NOMO-1 (cell line): Measurements from ENCODE around the gene CNNM4.

Experiments
- DNase-seq, 2 experiments: peaks; one replicate each; lab custom pipeline; 2025; ENCODE audit not compliant: unreplicated experiment in 2 of 2; lab: John Stamatoyannopoulos, UW

CNNM4 gene

DNA sequence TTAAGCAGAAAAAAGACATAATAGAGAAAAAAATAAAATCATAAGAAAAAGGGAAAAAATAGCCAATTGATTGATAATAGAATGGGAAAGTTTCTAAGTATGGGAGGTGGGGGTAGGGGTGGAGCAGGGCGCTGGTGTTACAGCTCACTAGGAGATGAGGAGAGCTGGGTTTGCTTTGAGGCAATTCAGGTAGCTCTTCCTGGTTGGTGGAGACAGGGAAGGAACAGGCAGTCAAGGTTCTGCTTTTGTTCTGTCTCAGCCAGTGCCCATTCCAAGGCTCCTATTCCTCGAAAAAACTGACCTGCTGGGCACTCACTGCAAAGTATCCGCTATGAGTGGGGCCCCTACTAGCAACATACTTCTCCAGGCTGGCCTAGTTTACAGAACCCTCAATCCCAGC is 1.7 kb upstream of the CNNM4 start:
- DNase-seq = no peak

DNA sequence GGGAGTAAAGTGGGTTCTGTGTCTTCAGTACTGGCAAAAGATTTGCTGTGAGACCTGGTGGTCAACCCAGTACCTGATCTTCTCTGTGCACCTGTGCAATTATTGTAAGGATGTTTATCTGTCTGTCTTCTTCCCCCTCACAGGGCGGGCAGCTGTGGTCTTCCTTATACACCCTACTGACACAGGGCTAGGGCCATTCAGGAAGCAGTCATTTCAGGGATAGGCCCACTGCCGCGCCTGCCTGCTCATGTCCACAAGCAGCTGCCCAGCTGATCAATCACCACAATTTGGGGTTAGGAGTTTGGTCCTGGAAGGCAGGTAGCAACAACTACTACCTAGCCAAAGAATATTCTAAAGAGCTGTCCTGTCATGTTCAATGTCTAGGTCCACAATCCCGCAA is 1.2 kb upstream of the CNNM4 start:
- no peak for DNase-seq

DNA sequence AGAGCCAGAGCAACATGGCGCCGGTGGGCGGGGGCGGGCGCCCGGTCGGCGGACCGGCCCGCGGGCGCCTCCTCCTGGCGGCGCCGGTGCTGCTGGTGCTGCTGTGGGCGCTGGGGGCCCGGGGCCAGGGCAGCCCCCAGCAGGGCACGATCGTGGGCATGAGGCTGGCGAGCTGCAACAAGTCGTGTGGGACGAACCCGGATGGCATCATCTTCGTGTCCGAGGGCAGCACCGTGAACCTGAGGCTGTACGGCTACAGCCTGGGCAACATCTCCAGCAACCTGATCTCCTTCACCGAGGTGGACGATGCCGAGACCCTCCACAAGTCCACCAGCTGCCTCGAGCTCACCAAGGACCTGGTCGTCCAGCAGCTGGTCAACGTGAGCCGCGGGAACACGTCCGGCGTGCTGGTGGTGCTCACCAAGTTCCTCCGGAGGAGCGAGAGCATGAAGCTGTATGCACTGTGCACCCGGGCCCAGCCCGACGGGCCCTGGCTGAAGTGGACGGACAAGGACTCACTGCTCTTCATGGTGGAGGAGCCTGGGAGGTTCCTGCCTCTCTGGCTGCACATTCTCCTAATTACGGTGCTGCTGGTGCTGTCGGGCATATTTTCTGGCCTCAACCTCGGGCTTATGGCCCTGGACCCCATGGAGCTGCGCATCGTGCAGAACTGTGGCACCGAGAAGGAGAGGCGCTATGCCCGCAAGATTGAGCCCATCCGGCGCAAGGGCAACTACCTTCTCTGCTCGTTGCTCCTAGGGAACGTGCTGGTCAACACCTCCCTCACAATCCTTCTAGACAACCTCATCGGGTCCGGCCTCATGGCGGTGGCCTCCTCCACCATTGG is 507 bp downstream of the CNNM4 start:
- peak in 1 of 2 experiments; percentile 88 for DNase-seq

DNA sequence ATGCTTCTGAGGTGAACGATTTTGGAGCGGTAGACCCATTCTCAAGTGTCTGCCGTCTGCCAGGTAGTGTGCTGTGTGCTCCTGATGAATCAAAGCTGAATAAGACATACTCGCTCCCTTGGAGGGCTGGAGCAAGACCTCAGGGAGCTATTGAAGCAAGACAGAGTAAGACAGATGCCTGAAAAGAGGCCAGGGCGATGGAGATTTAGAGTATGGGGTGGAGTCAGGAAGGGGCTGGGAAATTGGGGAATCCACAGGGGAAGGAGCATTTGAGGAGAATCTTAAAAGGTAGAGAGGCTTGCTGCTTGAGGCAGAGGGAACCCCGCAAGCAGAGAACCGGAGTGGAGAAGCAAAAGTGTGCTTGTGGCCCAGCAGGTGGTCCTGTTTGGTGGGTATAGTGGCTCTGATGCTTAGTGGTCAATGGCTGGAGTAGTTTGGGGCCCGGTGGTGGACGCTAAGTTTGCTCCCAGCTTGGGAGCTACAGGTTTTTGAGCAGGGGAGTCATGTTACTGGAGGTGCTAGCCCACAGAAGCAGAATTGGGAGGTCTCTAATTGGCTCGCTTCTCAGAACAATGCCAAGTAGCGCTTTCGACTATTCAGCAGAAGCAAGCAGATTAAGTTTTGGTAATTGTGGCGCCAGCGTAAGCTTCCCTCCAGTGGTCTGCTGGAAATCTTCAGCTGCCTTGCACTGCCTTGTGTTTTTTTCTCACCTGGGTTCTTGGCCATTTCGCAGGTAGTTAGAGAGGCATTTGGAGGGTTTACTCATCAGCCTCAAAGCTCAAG is 2.0 kb downstream of the CNNM4 start:
- DNase-seq = no peak

DNA sequence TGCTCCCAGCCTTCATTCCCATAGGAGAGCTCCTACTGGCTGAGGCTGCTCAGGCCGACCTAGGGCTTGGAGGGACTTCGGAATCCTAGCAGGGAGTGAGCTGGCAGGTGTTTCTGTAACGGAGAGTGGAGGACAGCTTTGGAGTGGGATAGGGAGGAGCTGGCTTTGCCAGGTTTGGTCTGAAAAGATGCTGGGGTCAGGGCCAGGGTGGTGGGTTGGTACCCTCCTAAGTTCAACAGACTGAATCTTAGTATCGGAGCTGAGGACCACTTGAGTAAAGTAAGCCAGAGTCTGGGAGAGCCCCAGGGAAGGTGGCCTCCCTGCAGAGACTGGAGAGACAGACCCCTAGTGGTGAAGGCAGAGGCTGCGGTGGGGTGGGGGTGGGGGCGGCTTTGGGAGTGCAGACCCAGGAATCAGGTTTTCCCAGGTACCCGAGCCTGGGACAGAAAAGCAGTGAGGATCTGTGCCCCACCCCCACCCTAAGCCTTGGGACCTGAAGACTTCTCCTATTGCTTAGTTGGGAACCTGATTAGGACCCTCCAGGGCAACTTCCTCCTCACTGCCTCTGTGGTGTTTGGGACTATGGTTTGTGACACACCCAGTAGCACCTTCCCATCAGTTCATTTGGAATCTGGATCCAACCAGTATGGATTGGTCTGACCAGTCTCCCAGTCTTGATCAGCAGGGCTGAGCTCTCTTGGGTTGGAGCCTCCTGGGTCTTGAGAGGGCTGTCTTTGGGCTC is 3.0 kb downstream of the CNNM4 start:
- no peak for DNase-seq

DNA sequence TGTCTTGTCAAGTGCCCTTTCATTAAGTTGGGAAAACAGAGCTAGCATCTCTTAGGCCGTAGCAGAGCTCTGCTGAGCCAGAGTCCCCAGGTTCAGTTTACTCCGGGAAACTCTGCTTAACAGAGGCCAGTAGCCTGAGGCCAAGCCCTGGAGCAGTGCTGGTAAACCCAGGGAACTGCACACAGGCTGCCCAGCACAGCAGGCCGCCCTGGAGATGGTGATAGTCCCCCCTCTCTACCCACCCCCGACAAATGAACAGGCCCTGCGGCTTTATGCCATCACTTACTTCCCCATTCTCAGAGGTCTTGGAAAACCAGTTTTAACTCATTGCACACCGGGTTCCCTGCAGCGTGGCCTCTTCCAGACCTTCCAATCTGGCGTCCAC is 3.5 kb downstream of the CNNM4 start:
- peak; percentile 69 to 78 for DNase-seq

DNA sequence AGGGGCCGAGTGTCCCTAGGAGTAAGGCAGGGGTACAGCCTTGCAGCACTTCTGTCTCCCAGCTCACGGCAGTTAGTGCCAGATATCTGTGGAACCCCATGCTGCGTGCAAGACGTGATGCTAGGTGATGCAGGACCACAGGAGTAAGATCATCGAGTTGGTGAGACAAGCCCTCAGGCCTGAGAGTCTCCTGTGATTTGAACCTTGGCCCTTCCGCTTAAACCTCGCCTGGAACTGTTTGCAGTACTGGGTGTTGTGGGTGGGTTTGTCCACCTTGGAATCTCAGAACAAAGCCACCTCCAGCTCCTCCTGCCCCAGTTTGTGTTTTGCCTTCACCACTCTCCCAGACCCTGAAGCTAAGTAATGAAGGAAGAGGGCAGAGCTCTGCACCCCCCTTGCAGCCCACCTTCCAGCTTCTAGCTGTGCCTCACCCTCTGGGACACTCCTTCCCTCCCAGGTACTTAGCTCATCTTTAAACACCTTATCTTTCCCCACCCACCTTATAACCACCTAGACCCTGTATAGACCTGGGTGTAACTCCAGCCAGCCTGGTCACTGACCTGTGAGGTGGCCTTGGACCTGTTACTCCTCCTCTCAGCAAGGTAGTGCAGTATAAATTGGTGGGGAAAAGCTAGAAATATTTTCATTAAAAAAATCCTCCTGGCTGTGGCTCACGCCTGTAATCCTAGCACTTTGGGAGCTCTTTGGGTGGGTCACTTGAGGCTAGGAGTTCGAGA is 6.6 kb downstream of the CNNM4 start:
- no peak for DNase-seq

DNA sequence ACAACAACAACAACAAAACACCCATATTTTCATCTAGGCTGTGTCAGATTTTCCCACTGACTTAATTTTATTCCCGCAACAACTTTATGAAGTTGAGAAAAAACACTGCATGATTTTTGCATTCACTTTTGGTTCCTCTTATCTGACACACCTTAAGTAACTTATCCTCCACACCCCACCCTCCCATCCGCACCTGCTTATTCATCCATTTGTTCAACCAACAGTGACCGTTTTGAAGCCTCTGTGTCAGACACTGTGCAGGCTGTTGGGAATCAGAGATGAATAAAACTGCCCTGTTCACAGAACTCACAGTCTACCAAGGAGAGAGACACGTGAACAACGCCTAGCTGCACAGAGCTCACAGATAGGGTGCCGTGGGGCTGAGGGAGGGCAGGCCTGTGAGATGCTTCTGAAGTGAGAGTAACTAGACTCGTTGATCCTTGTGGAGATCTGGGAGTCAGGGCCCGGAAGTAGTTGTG is 7.4 kb downstream of the CNNM4 start:
- DNase-seq = no peak

DNA sequence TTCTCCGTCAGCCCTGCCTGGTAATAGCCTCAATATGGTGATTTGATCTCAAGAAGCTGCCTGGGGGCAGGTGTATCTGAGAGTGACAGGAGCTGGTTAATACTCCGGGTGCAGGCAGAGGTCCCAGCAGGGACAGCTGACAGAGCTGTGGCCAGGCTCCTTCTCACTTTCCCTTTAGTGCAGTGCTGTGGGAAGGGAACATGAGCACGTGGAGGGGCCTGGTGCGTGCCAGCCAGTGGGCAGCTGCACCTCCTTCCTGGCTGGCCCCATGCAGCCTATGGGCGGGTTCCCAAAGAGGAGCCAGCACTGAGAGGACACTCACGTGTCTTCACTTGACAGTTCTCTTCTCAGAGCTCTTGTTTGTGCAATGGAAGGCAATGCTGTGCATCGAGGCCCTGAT is 9.1 kb downstream of the CNNM4 start:
- no peak for DNase-seq

DNA sequence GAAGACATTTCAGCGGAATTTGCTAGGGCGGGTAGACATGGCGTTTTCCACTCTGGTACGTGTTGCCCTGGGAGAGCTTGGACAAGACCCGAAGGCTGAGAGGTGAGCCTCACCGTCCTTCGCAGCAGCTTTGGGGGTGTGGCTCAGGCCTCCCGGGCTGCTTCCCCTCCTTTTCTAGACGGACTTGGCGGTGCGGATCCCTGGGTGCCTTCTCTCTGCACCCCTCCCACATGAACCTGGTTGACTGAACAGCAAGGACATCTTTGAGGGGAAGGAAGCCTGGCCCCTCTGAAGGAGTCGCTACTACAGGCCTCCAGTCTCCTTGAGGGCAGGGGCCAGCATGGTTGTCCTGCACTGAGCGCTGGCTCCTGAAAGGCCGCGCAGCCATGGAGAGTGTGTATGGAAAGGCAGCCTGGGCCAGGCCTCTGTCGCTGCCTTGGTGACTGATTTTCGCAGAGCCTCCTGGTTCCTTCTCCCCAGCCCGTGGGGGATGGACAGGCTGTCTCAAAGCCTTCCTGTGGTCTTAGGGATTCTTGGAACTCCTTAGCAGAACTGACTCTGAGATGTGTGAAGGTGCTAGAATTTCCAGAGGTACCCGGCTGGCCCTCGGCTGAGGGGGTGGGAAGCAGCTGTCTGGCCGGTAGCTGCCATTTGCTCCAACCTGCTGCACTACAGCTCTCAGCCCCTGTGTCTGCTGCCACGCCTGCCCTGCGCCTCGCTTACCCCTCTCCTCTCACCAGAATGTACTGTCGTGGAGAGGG is 9.9 kb downstream of the CNNM4 start:
- no peak for DNase-seq

DNA sequence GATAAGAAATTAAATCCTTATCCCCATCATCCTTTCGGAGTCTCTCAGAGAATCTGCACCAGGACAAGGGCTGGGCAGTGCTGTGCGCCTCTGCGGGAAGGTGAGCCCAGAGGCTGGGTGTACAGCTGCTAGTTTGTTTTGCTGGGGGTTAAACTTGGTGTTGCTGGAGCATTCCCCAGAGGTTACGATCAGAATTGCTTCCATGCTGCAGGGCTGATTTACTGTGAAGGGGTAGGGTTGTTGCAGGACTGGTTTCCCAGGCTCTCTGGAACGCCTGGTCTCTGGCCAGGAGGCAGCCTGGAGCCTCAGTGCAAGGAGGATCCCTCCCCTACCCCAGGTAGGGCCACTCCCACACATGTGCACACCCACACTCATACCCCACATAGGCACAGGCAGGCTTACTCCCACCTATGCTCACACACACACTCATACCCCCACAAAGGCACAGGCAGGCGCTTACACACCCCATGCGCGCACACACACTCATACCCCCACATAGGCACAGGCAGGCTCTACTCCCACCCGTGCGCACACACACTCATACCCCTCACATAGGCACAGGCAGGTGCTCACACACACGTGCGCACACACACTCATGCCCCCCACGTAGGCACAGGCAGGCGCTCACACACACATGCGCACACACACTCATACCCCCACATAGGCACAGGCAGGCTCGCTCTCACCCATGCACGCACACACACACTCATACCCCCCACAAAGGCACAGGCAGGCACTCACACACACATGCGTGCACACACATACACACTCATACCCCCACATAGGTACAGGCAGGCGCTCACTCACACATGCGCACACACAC is 11.3 kb downstream of the CNNM4 start:
- DNase-seq = no peak

DNA sequence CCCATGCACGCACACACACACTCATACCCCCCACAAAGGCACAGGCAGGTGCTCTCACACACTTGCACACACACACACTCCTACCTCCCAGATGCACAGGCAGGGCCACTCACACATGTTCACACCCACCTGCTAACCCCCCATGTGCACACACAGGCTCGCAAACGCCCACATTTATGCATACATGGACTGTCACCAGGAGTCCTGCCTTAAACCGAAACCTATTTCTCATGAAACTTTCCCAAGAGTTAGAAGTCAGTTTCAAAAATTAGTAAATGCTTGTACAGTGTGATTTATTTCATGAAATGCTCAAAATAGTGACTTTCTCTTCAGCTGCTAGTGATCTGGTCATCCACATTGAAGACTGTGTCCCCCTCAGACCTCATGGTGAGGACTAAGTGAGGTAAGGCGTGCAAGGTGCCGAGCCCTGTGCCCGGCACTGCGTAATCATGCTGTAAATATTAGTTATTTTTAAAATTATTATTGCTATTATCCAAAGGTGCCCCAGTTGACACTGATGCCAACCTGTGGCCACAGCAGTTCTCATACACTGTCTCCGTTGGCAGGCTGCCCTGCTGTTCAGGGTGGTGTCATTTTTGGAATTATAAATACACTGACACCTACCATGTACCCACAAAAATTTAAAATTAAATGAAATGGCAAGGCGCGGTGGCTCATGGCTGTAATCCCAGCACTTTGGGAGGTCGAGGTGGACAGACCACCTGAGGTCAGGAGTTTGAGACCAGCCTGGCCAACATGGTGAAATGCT is 12.4 kb downstream of the CNNM4 start:
- no peak for DNase-seq

DNA sequence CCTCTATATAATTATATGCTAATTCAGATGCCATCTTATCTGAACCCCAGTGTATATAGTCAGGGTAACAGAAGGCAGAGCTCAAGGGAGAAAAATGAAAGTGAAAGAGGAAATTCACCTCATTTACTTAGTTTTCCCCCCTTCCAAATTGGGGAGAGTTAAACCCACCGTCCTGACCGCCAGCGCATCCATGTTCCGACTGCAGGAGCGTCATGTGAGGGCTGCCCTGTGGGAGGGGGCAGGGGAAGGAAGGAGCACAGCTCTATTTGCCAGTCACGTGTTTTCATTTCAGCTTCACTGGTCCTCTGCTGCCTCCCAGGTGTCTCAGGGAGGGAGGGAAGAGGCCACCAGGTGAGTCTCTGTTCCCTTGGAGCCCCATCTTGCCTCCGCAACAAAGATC is 13.2 kb downstream of the CNNM4 start:
- peak in 1 of 2 experiments; percentile 40 for DNase-seq

DNA sequence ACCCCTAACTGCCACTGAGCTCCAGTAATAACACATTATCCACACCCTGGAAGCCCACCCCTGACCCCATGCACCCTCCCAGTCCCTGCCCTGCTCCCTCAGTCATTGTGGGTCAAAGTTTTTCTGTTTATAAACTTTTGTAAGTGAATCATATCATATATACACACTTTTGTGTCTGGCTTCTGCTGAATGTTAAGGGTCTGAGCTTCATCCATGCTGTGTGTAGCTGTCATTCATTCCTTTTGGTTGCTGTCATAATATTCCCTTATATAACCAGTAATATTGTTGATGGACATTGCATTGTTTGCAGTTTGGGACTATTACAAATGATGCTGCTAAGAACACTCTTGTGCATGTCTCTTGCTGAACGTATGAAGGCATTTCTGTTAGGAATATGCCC is 14.5 kb downstream of the CNNM4 start:
- DNase-seq = no peak

DNA sequence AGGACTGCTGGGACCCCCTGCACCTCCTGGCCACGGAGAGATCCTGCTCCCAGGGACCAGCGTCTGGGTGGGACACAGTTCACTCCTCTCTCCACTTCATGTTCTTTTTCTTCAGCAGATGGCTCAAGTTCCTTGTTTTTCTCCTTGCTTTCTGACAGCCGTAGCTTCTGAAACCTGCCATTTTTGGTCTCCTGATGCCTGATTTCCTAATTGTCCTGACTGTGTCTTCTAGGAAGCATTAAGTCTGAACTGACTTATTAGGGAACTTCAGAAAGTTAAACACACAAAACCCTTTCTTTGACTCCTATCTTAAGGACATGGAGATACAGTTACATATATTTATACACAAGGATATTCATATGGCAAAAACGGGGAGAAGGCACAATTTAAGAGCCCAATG is 22.7 kb downstream of the CNNM4 start:
- DNase-seq = no peak

DNA sequence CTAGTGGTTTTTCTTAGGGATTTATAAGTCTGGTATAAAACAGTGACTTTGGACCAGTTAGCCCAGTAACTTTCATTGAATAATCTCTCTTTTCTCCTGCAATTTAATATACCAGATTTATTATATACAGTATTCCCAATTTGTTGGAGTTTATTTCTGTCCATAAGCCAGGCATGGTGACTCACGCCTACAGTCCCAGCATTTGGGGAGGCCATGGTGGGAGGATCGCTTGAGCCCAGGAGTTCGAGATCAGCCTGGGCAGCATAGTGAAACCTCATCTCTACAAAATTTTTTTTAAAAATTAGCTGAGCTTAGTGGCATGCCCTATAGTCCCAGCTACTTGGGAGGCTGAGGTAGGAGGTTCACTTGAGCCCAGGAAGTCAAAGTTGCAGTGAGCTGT is 26.7 kb downstream of the CNNM4 start:
- no peak for DNase-seq

DNA sequence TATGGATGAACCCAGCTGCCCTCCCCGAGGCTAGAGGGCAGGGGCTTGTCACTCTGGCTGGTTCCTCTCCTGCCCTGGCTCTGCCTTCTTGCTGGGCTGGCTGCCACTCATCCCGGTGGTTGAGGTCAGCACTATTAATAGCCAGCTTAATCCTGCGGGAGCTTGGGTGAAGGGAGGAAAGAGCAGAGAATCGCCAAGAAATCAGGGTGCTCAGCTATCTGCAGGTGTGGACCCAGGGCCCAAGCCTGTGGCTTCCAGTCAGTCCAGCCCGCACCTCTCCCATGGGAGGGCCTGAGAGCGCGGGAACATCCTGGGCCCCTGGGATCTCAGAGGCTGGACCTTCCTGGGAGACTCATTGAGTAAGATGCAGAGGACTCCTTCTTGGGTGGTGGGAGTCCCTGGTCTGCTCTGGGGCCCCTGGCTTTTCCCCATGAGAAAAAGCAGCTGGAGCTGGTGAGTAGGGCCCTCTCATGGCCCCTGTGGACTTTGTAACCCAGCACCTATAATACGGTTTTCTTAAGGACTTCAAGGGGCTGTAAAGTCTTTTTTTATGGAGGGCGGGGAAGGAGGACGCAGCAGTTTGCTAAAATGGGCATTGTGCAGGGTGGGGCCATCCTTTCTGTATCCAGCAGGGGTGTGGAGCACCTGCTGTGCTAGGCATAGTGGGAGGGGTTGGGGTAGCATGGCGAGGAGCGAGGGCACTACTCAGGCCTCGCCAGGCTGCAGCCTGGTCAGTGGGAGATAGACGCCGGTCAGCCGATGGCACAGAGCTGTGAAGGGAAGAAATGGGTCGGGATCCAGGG is 27.9 kb downstream of the CNNM4 start:
- no peak for DNase-seq

DNA sequence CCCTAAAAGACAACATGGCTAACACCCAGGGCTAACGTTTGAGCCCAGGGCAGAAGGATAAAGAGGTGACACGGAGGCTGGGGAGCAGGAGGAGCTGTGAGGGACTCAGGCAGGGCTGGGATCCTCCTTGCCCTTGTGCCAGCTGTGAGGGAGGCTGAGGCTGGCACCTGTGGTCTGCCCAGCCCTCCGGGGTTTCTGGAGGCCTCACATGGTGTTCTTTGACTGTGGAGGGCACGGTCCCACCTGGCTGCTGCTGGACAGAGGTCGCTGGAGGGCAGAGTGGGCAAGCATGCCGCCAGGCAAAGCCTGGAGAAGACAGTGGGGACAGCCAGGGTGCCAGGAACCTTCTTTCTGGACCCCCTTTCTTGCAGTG is 28.5 kb downstream of the CNNM4 start:
- no peak for DNase-seq
